Stimulated activated CD4-positive, alpha-beta T cell treated with anti-CD3 and anti-CD28 coated beads, Interleukin-1b, Interleukin-23, amount 100 ng/mL, for 48 hours (primary cell): ENCODE results near the gene CACNA1E.
"Not testable (repeated sequence)": the region's sequence is repeated elsewhere in the genome, so short reads cannot be mapped to it uniquely, and the experiment has no call there.

ENCODE experiments used
- DNase-seq: peaks from one replicate; pipeline ENCODE4 v3.0.0-alpha.2; 2020

Gene CACNA1E

DNA sequence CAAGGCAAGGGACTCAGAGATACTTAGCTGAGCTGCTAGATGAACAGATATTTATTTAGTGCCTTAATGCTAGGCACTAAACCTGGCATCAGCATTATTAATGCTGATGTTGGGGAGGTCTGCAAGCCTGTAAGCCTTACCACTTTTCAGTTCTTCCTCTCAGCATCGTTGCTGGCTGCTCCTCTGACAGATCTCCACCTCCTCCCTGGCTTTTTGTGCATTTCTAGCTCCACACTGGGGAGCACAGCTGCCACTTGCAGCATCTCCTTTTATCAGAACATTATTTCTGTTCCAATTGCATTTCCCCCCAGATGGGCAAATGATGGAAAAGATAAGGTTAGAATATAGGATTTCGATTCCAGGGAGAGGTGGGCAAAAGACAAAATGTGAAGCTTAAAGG is 34.8 kb downstream of the CACNA1E start:
- DNase-seq = no peak

DNA sequence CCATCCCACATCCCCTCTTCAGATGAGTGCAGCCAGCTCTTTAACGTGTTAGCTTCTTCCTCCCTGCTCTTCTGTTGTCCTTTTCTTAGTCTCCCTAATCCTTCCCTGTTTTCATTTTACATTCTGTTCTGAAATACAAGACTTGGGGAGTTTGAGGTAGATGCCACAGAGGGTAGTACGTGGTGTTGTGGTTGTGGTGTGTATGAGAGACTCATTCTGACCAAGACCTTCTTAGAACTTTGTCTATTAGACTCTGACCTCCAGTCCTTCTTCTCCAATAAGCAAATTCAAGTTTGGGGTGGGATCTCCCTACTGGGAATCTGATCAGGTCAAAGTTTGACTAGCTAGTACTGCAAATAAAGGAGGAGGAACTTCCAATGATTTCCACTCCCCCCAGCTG is 39.5 kb downstream of the CACNA1E start:
- DNase-seq = no peak

DNA sequence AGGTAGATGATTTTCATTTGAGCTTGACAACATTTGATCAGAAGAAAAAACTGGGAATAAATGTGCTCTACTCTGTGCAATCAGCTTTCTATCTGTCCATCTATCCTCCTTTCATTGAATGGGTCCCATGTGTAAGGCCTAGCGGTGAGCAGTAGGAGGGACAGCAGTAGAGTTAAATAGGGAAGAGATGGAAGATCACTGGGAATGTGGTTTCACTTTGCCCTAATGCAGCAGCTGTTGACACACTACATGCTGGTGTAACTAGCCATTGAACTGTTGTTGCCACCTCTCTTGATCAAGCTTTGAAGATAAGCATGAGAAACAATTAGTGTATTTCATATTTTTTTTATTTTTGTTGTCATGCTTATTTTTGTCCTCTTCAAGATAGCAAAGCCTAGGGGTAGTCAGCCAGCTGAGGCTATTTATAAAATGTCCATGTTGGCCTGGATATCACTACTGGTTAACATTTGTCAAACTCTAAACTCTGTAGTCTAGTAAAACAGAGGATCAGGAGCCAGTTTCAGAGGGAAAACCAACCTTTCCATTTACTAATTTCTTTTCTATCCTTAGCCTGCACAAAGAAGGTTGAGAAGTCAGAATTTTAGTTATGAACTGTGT is 41.9 kb downstream of the CACNA1E start:
- no peak for DNase-seq

DNA sequence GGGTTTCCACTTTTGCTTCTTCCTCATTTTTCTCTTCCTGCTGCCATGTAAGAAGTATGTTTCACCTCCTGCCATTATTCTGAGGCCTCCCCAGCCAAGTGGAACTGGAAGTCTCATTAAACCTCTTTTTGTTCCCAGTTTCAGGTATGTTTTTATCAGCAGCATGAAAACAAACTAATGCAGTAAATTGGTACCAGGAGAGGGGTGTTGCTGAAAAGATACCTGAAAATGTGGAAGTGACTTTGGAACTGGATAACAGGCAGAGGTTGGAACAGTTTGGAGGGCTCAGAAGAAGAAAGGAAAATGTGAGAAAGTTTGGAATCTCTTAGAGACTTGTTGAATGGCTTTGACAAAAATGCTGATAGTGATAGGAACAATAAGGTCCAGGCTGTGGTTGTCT is 44.9 kb downstream of the CACNA1E start:
- DNase-seq = not testable (repeated sequence)

DNA sequence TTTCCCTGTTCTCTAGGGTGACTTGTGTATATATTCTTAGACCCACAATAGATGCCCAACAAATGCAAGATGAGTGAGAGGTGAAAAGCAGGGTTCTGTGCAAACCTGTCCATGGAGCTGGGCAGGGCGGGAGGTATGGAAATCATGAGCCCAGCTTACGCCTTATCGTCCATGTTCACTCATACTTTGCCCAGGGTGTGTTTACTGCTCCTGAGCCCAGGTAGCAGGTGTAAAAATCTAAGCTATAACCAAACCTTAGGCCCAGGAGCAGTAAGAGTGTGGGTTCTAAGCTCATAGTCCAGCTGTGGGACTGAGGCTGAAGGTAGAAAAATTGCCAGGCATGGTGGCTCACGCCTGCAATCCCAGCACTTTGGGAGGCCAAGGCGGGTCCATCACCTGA is 48.1 kb downstream of the CACNA1E start:
- no peak for DNase-seq

DNA sequence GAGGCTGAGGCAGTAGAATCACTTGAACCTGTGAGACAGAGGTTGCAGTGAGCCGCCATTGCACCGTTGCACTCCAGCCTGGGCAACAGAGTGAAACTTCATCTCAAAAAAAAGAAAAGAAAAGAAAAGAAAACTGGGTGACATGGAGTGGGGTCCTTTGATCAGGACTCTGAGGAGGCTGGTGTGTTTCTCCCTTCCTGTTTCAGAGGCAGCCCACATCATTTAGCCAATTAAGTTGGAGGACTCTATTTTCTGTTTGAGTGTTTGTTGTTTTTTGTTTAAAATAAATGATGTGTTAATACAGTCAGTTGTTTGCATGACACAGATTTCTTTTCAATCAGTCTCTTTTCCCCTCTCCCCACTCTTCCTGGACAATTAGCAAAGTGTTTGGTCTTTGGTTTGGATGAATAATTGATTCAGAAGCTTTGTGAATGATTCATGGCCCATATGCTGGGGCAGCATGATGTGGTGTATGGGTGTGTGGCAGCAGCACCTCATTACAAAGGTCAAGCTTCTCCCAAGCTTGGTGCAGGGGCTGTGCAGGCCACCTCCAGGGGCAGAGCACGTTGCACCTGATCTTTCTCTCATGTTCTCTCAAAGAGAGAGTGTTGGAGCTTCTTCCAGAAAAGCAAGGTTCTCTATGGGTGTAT is 48.8 kb downstream of the CACNA1E start:
- DNase-seq = no peak

DNA sequence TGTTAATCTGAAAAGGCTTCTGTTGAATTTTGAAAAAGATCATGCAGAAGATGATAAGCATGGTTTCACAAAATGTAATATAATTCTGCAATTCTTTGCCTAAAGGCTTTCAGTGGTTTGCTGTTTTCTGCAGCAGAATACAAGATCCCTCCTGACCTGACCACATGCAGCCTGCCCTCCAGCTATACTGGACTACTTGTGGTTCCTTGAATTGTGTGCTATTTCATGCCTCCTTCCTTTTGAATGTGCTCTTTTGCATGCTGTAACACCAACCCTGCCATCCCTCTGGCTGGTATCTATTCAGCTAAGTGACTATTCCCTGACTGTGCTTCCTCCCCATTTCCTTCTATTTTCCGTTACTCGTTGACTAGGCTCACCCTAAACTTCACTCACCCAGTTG is 55.5 kb downstream of the CACNA1E start:
- no peak for DNase-seq

DNA sequence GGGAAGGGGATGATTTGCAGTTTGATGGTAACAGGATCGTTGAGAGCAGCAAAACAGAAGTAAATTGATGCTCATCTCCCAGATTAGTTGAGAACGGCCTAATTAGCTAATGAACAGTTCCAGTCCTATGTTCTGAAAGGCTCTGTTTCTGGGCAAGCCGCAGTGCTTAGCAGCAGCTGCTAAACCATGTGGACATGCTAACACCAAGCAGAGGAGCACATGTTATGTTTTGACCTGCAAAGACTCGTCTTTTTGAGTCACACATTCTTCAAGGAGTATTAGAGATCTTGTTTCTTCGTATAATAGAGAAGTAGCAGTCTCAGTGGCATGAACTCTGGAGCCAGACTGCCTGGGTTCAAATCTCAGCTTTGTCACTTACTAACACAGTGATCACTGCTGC is 58.1 kb downstream of the CACNA1E start:
- no peak for DNase-seq

DNA sequence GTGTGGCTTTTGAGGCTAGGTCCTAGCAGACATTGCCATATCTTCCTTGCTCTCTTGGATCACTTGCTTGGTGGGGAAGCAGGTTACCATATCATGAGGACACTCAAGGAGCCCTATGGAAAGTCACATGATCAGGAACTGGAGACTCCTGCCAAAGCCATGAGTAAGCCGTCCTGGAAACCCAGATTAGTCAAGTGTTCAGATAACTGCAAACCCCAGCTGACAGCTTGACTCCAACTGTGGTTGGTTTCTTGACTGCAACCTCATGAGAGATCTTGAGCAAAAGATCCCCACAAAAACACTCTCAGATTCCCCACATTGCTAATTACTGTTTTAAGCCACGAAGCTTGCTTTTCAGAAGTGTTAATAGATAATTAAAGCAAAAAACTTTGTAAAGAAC is 58.6 kb downstream of the CACNA1E start:
- no peak for DNase-seq

DNA sequence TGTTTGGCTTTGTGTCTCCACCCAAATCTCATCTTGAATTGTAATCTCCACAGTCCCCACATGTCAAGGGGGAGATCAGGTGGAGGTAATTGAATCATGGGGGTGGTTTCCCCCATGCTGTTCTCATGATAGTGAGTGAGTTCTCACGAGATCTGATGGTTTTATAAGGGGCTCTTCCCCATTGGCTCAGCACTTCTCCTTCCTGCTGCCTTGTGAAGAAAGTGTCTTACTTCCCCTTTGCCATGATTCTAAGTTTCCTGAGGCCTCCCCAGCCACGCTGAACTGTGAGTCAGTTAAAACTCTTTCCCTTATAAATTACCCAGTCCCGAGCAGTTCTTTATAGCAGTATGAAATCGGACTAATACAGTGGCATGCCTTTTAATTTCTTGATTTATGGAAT is 59.1 kb downstream of the CACNA1E start:
- not testable (repeated sequence) for DNase-seq

DNA sequence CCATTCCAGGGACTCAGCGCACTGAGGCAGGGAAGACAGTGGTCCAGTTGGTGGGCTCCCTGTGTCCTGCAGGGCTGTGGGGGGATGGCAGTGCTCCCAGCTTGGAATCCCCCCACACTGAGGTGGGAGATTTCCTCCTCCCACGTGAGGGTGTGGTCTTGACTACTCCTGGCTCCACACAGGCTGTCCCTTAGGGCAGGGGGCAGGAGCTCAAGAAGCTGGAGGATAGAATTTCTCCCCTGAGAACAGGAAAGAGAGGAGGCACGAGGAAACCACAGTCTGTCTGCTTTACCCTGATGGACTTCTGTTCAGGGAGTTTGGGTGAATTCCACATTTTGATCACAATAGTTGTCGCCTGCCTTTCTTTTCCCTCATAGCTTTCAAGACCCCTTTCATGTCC is 62.1 kb downstream of the CACNA1E start:
- DNase-seq = no peak

DNA sequence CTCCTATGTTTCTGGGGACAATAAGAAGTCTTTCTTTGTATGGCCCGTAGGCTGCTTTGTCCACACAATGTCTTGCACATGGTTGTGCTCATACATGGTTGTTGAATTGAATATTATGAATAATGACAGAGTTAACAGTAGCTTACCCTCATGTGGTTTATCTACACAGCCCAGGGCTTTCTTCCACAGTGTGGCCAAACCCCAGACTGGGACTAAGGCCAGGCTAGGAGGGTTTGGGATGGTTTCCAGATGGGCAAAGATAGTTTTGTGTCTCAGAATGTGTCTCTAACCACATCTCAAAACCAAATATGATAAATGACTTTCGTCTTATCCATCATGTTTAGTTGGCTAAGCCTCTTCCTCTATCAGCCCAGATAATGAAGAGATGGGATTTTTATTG is 65.2 kb downstream of the CACNA1E start:
- no peak for DNase-seq

DNA sequence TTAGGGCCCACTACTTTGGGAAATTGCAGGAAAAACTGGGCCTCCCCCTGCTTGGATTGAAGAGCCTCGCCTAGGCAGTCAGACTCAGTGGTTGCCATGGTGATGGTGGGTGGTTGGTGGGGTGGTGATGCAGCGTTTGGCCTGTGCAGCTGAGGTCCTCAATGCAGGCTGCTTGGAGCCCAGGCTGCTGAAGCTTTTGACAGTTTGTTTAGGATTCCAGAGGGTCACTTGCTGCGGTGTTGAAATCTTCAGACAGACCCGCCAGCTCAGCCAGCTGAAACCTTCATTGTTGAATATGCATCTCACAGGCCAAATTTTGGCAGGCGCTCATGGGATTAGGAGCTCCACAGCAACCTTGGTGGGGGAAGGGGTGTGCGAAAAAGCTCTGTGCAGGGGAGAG is 67.9 kb downstream of the CACNA1E start:
- no peak for DNase-seq

DNA sequence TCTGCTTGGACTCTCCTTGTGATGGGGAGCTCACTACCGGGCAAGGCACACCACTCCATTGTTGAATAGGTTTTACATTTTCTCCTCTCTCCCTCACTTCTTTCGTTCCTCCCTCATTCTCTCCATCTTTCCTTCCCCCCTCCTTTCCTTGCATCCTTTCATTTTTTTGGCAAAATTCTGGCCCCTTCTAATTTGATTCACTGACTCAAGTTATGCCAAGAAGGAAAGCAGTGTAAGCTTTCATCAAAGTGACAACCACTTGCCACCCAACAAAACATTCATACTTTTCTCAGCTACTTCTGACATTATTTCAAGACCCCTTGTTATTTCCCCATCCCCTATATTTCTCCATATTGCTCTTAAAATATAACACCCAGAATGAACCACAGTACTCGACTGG is 68.4 kb downstream of the CACNA1E start:
- no peak for DNase-seq

DNA sequence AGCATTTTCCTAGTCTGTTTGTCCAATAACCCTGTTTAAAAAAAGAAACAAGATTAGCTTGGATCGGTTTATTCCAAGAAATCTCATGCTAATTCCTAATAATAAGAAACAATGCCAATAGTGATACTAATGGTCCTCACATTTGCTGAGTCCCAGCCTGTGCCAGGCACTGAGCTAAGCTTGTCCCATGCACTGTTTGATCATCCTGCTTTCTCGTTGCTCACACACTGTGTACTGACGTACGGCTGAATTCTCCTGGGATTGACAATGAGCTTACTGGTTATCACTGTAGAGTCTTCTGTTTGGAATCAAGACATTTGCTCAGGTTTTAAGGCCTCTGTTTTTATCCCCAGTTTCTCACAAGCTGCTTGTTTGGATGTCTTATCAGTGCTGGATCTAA is 71.1 kb downstream of the CACNA1E start:
- DNase-seq = no peak

DNA sequence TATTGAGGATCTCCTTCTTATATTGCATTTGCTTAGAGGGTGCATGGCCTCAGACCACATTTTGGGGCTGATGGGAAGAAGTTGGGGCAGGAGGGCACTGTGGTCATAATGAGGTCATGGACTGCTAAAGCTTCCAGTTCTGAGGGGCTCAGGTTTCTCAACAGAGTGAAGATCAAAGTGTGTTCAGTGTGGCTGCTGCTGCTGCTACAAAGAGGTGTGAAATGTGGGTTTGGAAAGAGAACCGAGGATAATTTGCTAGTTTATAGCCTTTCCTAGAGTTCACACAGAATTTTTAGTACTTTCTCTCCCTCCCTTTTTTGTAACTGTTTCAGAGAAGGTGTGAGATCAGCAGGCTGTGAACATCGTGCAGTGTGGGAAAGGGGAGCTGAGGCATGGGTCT is 73.3 kb downstream of the CACNA1E start:
- DNase-seq = no peak

DNA sequence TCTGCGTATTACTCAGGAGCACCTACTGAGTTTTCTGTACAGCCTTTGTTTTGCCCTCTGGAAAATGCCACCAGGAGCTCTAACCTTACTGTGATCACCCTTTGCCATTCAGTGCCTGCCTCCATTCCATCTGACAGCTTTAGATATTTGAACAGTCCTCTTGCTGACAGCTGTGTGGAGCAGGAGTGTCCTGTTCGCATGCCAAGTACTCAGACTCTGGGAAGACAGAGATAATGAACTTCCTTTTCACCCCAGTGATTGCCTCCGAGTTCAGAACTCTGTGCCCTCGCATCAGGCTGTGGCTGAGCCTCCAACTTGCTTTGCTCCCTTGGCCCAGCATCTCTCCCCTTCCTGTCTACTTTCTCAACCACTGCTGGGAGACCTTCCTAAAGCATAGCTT is 74.0 kb downstream of the CACNA1E start:
- no peak for DNase-seq

DNA sequence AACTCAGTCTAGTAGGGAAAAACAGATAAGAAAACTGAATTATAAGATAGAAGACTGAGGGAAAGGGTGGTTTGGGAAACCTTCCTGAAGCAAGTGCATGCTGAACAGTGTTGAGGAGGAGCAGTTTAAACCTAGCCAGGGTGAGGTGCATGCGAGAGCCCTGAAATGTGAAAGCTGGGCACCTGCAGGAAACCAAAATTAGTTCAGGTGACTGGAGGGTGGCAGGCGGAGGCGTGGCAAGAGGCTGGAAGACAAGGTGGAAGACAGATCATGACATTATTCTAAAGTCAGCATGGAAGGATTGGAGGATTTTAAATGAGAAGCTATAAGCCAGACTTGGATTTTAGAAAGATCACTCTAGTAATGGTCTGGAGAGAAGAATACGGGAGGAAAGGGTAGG is 75.1 kb downstream of the CACNA1E start:
- no peak for DNase-seq

DNA sequence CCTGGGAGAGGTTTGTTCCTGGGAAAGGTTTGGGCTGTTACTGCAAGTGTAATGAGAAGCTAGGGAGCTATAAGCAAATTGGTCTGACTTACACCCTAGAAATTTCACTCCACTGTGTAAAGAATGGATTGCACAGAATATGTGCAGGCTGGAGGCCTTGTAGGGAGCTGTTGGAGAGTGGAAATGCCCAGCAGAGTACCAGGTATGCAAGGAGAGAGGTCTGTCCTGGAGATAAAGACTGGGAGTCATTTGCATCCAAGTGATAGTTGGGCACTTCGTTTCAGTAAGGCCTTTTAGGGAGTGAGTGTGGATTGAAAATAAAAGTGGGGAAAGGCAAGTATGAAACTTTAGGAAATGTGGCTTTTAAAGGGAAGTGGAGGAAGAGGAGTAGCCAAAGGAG is 75.8 kb downstream of the CACNA1E start:
- DNase-seq = no peak

DNA sequence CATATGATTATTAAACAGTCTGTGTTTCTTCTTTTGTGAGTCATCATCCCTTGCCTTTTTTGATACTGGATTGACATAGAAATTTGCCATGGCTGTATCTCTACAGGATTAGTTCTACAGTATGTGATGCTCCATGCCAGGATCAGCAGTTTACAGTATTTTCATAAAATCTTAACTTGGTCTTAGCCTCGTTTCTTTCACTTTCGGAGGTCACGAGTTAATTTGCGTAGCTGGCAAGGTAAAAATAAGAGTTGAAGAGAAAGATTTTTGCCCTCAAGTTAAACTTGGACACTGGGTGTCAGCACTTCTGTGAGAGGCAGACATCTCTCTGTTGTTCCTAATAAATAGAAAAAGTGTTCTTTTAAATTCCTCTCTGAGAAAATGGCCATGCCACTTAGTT is 79.1 kb downstream of the CACNA1E start:
- no peak for DNase-seq

DNA sequence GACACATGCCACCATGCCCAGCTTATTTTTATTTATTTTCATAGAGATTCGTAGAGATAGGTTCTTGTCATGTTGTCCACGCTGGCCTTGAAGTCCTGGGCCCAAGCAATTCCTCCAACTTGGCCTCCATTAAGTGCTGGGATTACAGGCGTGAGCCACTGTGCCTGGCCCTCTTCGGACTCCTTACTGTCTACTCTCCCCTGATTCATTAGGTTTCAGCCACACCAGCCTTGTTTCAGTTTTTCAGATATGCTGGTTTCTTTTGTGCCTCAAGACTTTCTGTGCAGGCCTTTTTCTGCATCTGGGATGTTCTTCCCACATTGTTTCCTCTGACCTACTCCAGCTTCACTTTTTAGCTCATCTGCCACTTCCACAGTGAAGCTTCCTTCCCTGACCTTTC is 85.4 kb downstream of the CACNA1E start:
- DNase-seq = no peak

DNA sequence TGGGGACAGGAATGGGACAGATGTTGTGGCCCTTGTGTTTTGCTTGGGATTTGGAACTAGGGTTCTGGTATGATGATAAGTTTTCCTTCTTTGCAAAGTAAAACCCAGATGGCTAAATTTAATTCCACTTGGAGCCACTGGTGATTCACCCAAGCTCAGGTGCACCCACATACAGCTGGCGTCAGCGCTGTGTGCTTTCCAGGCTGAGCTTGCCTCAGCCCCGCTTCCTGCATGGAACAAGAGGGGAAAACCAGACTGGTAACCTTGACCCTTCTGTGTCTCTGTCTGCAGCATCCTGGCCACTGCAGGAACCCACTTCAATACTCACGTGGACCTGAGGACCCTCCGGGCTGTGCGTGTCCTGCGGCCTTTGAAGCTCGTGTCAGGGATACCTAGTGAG is 94.2 kb downstream of the CACNA1E start:
- no peak for DNase-seq

DNA sequence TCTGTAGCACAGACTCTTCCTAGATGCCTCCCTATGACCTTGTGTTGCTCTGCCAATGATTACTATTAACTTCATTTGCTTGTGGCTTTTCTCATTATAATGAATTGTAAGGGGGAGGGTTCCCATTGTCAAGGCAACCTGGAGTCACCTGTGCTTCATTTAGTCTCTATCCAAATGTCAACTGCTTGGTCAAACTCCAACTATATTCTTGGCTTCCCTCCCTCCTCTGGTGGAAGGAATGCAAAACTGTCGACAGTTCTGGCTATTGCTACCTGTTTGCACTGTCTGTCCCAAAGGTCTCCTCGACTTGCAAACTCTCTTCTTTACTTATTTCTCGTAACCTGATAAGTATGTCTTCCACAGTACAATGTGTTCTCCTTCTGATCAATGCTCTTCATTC is 100.3 kb downstream of the CACNA1E start:
- DNase-seq = no peak

DNA sequence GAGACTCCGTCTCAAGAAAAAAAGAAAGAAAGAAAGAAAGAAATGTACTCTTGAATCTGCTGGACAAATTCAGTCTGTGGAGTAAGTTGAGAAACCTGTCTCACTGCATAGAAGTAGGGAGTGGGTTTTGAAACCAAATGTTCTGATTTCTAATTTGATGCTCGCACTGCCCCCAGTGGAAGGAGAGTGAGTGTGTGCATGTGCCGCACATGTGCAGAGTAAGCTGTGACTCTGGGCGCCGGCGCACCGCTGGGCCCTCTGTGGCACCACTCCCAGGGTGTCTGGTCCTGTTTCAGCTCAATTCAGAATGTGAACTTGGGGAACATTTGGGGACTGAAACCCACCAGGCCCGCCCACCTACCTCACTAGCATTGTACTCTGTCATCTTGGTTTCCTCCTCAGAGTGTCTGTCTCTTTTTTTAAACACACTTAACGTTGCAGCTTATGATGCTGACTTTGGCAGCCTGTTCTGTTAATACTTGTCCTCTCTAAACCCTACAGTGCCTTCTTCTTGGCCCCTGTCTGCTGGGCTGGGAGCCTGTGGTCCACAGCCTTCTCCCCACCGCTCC is 104.6 kb downstream of the CACNA1E start:
- no peak for DNase-seq

DNA sequence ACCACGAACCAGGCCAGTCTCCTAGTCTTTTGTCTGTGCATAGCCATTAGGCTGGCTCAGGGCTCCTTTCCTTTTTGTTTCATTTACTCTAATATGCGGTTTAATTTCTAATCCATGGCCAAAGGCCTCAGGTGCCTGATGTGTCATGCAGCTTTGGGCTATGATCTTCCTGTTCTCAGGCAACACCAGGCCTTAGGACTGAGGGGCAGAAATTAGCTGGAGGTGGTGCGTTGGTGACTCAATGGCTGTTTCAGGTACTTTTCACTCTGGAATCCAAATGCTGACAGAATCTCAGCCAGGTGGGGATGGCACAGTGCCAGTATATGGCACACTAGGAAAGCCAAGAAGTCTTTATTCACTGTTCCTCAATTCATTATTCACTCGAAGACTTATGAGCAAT is 105.3 kb downstream of the CACNA1E start:
- DNase-seq = no peak
